GM12878 (cell line): Measurements from ENCODE around the gene CYTIP. TPM values are rescaled to one million over a fixed set of nuclear protein-coding genes. Genes with fewer than 3 reads are reported as not detected.

Experiments used
- CHD2 ChIP-seq: IDR thresholded peaks from 2 replicates; pipeline ENCODE4 v1.6.1; 2011; ENCODE audit warnings: low read depth, low read length, improper control_type of control experiment, borderline replicate concordance
- EED ChIP-seq: sonication (generic); IDR thresholded peaks from 2 replicates; pipeline ENCODE4 v1.6.1; 2016; ENCODE audit warnings: antibody characterized with exemption, low read depth
- MTA2 ChIP-seq: fragments of 450-650 bp; IDR thresholded peaks from 2 replicates; pipeline ENCODE4 v1.6.1; 2016; ENCODE audit warnings: low read depth, mild to moderate bottlenecking, moderate library complexity
- NBN ChIP-seq: fragments of 450-650 bp; IDR thresholded peaks from 2 replicates; pipeline ENCODE4 v1.6.1; 2016
- NFIC ChIP-seq: IDR thresholded peaks from 2 replicates; pipeline ENCODE4 v1.6.1; 2012; ENCODE audit warnings: low read depth, mild to moderate bottlenecking, inconsistent platforms, low read length, moderate library complexity
- NFXL1 ChIP-seq: fragments of 450-650 bp; IDR thresholded peaks from 2 replicates; pipeline ENCODE4 v1.6.1; 2017; ENCODE audit warnings: antibody characterized with exemption, mild to moderate bottlenecking, borderline replicate concordance
- RB1 ChIP-seq: fragments of 450-650 bp; formaldehyde crosslinking; IDR thresholded peaks from 2 replicates; pipeline ENCODE4 v1.6.1; 2017; ENCODE audit warnings: mild to moderate bottlenecking, borderline replicate concordance
- SMC3 ChIP-seq: IDR thresholded peaks from 2 replicates; pipeline ENCODE4 v1.6.1; 2011; ENCODE audit warnings: low read length, improper control_type of control experiment, borderline replicate concordance
- SPI1 ChIP-seq: IDR thresholded peaks from 2 replicates; pipeline ENCODE4 v1.6.1; 2011; ENCODE audit warnings: low read depth, mild to moderate bottlenecking, low read length, moderate library complexity, borderline replicate concordance; ENCODE audit not compliant: insufficient read depth
- YY1 ChIP-seq: IDR thresholded peaks from 2 replicates; pipeline ENCODE4 v1.6.1; 2011; ENCODE audit warnings: low read depth, mild to moderate bottlenecking, low read length
- polyA plus RNA-seq, 11 experiments: library from polyadenylated mRNA; depleted of rRNA in 4 of 11; unstranded in 6 of 11; stranded (reverse) in 5 of 11; fragments of >200 nt; fragmentation: Nextera tagmentation in 4 of 11; fragmentation: Illumina TruSeq in 1 of 11; extraction: Ambion mirVana in 4 of 11; extraction: Trizol in 1 of 11; gene quantifications; 1 replicate in 1 of 11; 2 replicates in 10 of 11; pipeline versions ENCODE4 v1.2.1 to v1.2.3, GENCODE V29; 2011 to 2016; ENCODE audit warnings: inconsistent platforms in 2 of 11, missing spikeins in 2 of 11, low read depth in 1 of 11
- total RNA-seq, 4 experiments: library from RNA; depleted of rRNA in 3 of 4; stranded (reverse); fragments of >200 nt in 3 of 4; fragmentation: Illumina TruSeq in 1 of 4; extraction: Trizol in 1 of 4; gene quantifications; 2 replicates each; pipeline versions ENCODE4 v1.2.1 to v1.2.3, GENCODE V29; 2013 to 2021
- TF ChIP-seq, protein P1 (sequence below): IDR thresholded peaks from 2 replicates; pipeline ENCODE4 v1.6.1; 2011; ENCODE audit warnings: borderline replicate concordance, low read depth, mild to moderate bottlenecking, moderate library complexity, low read length; ENCODE audit not compliant: insufficient read depth, poor library complexity, severe bottlenecking
- TF ChIP-seq, protein P2 (sequence below): IDR thresholded peaks from 2 replicates; pipeline ENCODE4 v1.6.1; 2012; ENCODE audit warnings: low read depth, low read length, improper control_type of control experiment
- TF ChIP-seq, protein P3 (sequence below): fragments of 450-650 bp; IDR thresholded peaks from 2 replicates; pipeline ENCODE4 v1.6.1; 2018; ENCODE audit warnings: mild to moderate bottlenecking, low read depth, moderate library complexity; ENCODE audit not compliant: partially characterized antibody
- TF ChIP-seq, protein P4 (sequence below): fragments of 450-650 bp; conservative IDR thresholded peaks from 2 replicates; pipeline ENCODE4 v1.6.1; 2017; ENCODE audit warnings: mild to moderate bottlenecking, moderate library complexity

The CYTIP gene
- total and polyA plus RNA-seq, 10 of the 15 experiments (the other 5 are each of a cell fraction or from before 2014, with no cell fraction given) = 55.1 to 178 (median 73.4) TPM

DNA sequence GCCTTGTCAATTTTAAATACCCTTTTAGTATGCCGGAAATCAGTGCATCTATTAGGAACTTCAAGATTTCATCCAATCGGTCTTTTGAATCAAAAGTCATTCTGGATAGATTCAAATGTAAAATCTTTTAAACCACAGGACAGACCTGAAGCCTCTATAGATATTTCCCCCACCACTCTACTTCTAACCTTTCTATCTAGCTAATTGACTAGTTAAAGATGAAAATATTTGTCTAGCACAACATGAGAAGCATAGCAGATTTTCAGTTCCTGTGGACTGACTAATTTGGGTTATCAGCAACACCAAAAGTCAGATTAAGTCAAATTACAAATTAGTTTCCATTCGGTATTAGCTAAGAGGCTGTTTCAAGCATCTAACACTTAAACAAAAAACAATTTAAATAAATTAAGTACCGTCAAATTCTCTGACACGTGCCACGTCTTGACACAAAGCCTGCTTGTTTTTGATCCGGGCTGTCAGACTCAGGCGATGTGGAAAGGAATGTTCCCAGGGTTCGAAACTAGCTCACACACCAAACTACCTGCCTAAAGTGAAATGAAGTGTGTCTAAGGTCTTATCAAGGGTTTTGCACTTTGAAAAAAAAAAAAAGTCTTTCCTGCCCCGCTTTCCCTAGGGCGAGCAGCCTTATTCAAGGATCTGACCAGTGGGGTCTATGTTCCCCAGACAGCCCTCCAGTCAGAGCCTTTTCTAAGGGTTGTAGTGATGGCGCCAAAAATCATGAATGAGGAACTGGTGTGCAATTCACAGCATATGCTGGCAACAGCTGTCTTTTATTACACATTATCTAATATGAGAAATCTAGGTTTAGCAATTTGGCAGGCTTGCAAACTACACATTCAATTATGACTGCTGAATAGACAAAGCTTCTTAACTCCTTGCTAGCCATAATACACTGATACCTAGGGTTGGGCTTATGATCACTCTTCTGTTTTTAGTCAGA is 4.7 kb downstream of the CYTIP start (continued):
- TF ChIP-seq, protein P1, sequence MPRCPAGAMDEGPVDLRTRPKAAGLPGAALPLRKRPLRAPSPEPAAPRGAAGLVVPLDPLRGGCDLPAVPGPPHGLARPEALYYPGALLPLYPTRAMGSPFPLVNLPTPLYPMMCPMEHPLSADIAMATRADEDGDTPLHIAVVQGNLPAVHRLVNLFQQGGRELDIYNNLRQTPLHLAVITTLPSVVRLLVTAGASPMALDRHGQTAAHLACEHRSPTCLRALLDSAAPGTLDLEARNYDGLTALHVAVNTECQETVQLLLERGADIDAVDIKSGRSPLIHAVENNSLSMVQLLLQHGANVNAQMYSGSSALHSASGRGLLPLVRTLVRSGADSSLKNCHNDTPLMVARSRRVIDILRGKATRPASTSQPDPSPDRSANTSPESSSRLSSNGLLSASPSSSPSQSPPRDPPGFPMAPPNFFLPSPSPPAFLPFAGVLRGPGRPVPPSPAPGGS = peak; percentile 46
- TF ChIP-seq, protein P2, sequence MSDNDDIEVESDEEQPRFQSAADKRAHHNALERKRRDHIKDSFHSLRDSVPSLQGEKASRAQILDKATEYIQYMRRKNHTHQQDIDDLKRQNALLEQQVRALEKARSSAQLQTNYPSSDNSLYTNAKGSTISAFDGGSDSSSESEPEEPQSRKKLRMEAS = peak; percentile 35; the same call in 1 of the 2 replicates
- TF ChIP-seq SMC3 (0 out of 2 replicates have a peak, but pooled peaks have one; percentile 8), RB1 (0 out of 2 replicates have a peak, but pooled peaks have one; percentile 58), NBN (0 out of 2 replicates have a peak, but pooled peaks have one; percentile 3), NFXL1 (no peak), MTA2 (0 out of 2 replicates have a peak, but pooled peaks have one; percentile 10), EED (no peak), SPI1 (peak; percentile 77; the same call in 1 of the 2 replicates), CHD2 (0 out of 2 replicates have a peak, but pooled peaks have one; percentile 17), NFIC (peak; percentile 34), YY1 (0 out of 2 replicates have a peak, but pooled peaks have one; percentile 26)
- TF ChIP-seq, protein P3, sequence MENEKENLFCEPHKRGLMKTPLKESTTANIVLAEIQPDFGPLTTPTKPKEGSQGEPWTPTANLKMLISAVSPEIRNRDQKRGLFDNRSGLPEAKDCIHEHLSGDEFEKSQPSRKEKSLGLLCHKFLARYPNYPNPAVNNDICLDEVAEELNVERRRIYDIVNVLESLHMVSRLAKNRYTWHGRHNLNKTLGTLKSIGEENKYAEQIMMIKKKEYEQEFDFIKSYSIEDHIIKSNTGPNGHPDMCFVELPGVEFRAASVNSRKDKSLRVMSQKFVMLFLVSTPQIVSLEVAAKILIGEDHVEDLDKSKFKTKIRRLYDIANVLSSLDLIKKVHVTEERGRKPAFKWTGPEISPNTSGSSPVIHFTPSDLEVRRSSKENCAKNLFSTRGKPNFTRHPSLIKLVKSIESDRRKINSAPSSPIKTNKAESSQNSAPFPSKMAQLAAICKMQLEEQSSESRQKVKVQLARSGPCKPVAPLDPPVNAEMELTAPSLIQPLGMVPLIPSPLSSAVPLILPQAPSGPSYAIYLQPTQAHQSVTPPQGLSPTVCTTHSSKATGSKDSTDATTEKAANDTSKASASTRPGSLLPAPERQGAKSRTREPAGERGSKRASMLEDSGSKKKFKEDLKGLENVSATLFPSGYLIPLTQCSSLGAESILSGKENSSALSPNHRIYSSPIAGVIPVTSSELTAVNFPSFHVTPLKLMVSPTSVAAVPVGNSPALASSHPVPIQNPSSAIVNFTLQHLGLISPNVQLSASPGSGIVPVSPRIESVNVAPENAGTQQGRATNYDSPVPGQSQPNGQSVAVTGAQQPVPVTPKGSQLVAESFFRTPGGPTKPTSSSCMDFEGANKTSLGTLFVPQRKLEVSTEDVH = peak; percentile 30
- TF ChIP-seq, protein P4, sequence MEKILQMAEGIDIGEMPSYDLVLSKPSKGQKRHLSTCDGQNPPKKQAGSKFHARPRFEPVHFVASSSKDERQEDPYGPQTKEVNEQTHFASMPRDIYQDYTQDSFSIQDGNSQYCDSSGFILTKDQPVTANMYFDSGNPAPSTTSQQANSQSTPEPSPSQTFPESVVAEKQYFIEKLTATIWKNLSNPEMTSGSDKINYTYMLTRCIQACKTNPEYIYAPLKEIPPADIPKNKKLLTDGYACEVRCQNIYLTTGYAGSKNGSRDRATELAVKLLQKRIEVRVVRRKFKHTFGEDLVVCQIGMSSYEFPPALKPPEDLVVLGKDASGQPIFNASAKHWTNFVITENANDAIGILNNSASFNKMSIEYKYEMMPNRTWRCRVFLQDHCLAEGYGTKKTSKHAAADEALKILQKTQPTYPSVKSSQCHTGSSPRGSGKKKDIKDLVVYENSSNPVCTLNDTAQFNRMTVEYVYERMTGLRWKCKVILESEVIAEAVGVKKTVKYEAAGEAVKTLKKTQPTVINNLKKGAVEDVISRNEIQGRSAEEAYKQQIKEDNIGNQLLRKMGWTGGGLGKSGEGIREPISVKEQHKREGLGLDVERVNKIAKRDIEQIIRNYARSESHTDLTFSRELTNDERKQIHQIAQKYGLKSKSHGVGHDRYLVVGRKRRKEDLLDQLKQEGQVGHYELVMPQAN = peak; percentile 21
